NCI-H1417 (cell line): ENCODE results near the gene PKHD1.
A peak's percentile ranks its signal among the peaks of the same experiment; 100 is the strongest.

ENCODE experiments used
- DNase-seq, 3 experiments: peaks; one replicate each; lab custom pipeline; 2025; lab: John Stamatoyannopoulos, UW

The PKHD1 gene, protein sequence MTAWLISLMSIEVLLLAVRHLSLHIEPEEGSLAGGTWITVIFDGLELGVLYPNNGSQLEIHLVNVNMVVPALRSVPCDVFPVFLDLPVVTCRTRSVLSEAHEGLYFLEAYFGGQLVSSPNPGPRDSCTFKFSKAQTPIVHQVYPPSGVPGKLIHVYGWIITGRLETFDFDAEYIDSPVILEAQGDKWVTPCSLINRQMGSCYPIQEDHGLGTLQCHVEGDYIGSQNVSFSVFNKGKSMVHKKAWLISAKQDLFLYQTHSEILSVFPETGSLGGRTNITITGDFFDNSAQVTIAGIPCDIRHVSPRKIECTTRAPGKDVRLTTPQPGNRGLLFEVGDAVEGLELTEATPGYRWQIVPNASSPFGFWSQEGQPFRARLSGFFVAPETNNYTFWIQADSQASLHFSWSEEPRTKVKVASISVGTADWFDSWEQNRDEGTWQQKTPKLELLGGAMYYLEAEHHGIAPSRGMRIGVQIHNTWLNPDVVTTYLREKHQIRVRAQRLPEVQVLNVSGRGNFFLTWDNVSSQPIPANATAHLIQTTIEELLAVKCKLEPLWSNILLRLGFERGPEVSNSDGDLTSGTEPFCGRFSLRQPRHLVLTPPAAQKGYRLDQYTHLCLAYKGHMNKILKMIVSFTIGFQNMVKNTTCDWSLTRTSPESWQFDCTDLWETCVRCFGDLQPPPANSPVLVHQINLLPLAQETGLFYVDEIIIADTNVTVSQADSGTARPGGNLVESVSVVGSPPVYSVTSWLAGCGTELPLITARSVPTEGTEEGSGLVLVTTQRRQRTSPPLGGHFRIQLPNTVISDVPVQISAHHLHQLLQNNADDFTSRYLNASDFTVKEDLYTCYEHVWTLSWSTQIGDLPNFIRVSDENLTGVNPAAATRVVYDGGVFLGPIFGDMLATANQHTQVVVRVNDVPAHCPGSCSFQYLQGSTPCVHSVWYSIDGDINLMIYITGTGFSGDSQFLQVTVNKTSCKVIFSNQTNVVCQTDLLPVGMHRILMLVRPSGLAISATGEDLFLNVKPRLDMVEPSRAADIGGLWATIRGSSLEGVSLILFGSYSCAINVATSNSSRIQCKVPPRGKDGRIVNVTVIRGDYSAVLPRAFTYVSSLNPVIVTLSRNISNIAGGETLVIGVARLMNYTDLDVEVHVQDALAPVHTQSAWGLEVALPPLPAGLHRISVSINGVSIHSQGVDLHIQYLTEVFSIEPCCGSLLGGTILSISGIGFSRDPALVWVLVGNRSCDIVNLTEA (N-terminal part only)

DNA sequence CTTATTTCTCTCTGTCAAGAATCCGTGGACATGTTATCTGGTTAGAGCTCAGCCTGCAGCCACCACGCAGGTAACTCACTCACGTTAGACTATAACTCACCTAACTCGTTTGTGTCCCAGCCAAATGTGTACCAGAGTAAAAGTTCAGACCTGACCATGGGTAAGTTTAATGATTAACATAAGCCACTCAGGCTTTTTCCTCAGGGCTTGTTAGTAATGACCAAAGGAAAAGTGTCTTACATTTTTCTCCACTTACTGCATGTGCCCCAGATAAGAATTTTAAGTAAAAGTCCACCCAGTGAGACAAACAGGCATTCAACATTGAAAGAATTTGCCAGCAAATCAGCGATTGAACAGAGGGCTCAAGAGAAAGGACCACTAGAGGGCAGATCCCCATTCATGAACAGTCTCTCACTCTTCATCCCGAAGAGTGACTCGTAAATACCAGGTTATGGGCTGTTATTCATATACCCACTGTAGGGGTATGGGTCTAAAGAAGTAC is at the start of gene PKHD1:
Gene PKHD1 (minus strand): TSS at position 116 of the 502 bp plus-strand sequence. CDS start 2,680 bp downstream, outside the sequence.
- no peak for DNase-seq

DNA sequence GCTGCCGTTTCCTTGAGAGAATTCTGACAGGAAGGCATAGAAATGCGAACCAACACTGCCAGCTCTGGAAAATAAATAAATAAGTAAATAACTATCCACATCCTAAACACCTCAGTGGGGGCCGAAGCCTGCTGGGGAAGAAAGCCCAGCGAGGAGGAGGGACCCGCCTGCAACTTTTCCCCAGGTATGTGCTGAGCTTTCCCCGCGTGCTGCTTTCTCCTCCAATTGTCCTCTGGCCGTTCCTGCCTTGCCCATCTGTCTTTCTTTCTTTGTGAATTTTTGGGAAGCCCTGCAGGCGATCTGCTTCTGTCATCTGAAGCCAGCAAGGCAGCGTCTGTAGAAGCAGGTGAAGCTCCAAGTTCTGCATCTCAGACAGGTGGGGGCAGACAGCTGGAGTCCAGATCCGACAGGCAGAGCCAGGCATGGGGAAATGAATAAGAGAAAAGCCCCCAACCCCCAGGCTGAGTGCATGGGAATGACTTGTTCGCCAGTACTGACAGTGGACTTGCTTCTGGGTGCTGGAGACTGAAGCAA is 49.6 kb upstream of the PKHD1 start:
- no peak for DNase-seq

DNA sequence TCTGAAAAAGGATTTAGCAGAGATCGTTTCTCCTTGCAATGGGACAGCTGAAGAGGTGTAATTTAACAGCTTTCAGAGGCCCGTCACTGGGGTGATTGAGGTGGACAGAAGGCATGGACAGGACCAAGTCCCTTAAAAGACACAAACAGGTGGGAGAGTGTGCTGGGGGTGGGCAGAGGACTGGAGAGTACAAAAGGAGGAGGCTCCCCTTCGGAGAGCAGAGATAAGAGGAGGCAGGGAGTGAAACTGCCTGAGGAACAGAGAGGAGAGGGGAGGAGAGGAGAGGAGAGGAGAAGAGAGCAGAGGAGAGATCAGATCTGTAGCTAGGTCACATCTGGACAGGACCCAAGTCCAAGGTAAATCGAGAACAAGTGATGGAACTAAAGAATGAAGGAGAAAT is 48.6 kb upstream of the PKHD1 start:
- no peak for DNase-seq

DNA sequence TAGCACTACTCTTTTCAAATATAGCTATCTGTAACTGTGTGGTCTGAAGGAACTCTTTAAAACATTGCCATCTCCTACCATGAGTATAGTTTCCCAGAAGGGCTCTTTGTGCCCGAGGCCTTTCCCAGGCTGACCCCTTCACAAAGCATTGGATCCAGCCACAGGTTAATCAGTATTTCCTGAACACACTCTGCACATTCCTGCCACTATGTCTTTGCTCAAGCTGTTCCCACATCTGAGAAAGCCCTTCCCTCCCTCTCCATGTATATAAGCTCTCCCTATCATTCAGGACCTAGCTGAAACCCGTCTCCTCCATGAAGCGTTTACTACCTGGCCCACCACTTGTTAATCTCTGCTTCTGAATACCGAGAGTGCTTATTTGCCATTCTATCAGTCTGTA is 47.8 kb upstream of the PKHD1 start:
- no peak for DNase-seq

DNA sequence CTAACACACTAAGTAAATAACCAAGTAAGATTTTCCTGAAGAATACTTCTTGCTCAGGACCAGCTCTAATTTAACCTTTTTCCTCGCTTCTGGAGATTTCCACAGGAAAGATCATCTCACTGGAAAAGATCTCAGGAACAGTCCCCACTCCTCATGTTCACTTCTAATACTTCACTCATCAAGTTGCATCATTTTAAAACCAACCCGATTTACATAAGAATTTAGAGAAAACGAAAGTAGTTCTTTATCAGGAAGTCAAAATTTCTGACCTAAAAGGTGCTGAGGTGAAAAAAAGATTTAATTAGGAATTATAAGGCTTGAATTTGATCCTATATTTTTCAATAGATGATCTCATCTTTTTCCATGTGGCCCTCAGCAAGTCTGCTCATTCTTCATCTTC is 46.6 kb upstream of the PKHD1 start:
- DNase-seq = no peak

DNA sequence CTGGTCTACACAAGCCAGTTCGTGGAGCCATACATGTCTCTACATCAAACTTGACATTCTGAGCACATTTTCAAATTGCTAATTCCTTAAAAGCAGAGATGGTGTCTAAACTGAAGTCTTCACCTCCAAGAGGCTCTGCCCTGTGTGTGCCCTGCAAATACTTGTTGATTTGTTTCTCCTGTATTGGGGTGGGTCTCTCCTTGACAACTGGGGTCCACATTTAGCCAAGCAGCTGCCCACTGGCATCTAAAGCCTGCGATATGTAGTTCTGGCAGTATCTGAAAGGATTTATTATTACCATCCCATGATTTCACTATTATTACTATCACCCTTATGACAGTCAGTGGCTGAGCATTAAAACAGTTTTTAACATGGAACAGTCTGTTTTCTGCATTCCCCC is 45.9 kb upstream of the PKHD1 start:
- no peak for DNase-seq

DNA sequence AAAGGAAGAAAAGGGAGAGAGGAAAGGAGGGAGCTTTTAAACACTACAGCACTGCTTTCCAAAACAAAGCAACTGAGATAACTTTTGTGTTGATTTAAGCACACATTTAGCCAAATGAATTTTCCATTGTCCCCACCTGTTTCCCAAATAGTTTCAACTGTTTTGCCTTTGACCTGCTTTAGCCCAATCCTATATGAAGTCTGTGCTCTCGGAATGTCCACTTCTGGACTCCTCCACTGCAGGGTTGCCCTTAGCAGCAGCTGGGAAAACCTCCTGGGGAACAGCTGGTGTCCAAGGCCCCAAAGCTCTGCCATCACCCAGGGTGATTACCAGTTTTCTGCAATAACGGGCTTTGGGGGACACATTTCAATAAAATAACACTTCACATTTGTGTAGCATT is 44.9 kb upstream of the PKHD1 start:
- no peak for DNase-seq

DNA sequence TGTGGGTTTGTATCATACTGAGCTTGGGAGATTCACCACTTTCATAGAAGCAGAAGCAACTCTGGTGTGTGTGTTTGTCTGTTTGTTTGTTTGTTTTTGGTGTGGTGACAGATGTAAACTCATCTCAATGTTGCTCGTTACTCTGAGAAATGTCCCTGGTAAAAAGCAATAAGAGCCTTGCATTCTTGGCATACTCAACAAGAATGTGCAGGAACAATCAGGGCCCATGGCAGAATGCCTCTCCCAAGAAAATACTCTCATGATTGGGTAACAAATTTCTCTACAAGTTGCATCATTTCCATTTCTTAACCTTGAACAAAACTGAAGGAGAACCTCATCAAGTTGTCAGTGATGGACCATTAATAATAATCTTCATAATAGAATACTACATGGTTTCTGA is 43.0 kb upstream of the PKHD1 start:
- DNase-seq = no peak

DNA sequence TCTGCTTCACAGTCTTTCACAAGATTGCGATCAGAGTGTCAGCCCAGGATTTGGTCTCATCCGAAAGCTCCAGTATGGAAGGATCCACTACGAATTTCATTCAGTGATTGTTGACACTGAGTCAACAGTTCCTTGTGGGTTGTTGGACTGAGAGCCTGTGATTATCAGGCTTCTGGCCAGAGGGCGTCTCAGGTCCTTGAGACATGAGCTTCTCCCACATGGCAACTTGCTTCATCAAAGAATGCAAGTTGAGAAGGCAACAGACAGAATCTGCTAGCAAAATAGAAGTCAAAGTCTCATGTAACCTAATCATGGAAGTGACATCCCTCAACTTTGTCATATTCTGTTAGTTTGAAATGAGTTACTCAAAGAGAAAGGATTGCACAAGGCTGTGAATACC is 40.5 kb upstream of the PKHD1 start:
- no peak for DNase-seq

DNA sequence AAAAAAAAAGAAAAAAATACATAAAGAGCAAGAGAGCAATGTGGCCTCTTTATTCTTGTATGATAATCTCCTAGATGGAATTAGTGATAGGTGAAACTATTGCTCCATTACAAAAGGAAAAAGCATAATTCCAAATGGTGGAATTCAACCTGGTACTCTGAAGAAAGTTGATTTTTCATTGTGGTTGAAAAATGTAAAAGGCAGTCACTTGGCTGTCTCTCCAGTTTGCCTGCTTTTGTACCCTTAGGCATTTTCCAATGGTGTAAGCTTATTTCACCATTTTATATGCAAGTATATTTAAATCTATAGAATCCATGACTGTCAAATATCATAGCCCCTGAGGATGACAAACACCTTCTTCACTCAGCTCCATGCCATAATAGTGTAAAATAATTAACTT is 38.8 kb upstream of the PKHD1 start:
- no peak for DNase-seq

DNA sequence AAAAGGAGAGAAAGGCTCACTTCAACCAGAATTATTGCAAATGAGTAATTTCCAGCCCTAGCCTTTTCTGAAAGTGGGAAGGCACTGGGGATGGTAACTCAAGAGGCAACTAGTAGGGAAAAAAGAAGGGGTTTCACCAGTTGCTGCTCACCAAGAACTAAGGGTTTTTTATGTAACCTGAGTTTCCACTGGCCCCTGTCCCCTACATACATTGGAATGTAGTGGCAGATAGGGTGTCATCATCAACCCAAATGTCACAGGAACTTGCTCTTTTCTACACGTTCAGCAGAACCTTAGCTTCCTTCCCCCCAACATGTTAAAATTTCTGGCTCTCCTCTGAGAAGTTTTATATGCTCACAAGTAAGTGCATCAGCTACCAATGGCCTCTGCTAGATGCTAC is 38.2 kb upstream of the PKHD1 start:
- no peak for DNase-seq

DNA sequence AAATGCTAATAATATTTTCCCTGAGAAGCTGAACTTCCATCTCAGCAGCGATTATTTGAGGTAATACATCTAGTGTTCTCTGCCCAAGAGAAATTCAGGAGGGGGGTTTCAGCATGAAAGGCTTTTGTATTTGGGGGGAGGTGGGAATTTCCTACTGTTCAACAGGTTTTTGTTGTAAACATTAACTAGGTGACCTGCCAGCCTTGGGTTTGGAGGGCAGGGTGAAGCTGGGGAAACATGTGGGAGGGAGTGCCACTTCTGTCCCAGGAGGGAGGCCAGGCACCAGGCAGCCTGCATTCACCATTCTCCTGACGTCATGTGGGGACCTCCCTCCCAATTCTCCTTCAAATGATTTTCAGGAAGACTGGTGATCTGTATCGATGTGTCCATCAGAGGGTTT is 37.7 kb upstream of the PKHD1 start:
- DNase-seq = no peak

DNA sequence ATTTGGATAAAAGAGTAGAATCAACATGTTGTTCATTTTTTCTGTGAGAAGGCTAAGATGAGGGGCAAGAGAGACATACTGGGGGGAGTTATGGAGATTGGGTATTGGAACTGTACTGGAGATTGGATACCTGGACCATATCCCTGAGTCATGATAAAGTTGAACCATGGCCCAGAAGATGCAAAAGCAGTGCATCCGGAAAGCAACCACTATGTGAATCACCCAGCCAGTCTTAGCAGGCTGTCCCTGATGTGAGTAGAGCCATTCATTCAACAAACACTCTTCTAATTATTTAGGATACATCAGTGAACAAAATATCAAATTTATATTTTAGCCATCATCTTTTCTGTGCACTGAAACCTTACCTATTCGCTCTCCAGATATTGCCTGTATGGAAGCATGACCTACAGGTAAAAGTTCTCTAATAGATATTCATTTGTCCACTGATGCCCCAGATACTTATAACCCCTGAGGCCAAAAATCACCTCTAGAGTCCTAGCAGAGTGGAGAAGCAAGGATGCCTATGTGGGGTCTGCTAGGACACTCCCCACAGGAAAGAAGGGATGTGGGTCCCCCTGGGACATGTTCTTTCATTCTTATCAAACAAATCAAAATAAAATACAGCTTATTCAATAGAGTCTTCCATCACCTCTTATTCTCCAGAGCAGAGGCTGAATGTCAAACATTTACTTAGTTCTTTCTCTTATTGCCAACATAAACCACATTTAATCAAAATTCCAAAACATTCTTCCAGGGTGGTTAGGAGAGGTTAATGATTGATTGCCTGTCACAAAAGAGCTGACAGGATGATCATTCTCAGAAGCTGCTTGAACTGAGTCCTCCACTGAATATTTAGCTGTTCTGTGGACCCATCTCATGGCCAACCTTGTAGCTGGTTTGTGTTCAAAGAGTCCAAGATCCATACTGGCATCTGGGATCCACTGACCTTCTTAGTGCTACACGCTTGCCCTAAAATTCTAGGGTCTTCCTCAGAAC is 37.0 kb upstream of the PKHD1 start:
- no peak for DNase-seq

DNA sequence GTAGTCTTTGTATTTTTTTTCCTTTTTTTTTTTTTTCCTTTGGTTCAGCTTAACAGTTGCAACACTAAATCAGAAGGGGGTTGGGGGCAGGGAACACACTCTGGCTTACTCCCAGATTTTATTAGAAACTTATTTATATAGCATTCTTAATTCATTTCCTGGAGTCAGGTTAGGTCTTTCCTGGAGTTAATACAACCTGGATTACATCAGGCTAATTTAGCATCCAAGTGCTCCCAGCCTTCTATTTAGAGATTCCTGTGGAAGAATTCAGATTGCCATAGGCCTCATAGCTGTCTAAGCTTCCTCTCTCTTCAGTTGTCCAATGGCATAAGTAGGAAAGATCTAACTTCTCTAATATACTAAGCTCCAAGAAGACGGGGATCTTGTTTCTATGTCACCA is 35.8 kb upstream of the PKHD1 start:
- DNase-seq = no peak

DNA sequence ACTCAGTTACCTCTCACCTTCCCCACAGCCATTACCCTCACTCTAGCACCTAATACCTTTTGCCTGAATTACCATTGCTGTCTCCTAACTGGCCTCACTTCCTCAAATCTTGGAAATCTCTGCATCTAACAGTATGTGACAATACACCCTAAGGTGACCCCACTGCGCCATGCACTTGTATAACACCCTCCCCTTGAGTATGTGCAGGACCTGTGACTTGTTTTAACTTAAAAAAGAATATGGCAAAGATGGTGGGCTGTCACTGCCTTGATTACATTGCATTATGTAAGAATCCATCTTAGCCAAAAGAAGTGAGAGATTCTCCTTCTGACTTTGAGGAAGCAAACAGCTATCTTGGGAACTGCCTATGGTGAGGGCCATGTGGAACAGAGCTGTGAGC is 29.9 kb upstream of the PKHD1 start:
- DNase-seq = no peak

DNA sequence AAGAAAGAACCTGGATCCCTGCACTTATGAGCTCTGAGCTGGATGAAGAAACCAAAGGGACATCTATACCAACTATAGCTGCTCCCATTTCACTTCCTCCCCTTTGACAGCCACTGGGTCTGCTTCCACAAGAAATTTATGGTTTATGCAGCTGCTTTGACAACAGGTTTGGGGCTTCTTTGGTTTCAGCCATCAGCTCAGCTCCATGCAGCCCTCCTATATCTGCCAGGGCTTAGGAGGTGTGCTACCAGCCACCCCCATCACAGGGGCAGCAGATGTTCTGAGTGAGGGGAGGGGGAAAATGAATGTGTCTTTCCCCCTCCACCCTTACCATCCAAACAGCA is 29.2 kb upstream of the PKHD1 start:
- no peak for DNase-seq

DNA sequence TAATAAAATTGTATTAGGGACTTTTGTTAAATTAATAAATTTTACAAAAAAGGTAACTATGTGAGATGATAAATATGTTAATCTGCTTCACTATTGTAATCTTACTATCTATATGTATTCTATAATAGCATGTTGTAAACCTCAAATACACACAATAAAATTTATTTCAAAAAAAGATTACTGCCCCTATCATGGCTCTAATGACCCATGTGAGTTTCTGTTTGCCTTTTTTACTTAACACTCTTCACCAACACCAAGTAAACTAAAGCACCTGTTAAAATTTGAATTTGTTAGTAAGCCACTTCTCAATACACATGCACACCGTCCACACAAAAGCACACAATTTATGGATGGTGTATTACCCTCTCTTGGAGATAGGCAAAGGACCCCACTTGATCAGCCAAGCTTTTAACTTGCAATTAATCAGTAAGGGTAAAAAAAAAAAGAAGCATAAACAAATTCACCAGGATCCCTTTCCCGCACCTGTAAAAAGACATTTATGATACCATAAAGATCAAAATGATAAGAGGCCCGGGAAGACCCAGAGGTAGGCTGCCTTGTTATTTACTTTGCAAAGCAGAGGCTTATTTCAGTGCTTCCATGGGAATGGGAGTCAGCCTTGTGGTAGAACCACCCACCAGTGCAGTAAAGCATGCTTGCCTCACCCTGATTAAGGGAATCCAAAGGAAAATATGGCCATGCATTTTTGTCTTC is 28.6 kb upstream of the PKHD1 start:
- DNase-seq = peak in 1 of 3 experiments; percentile 28

DNA sequence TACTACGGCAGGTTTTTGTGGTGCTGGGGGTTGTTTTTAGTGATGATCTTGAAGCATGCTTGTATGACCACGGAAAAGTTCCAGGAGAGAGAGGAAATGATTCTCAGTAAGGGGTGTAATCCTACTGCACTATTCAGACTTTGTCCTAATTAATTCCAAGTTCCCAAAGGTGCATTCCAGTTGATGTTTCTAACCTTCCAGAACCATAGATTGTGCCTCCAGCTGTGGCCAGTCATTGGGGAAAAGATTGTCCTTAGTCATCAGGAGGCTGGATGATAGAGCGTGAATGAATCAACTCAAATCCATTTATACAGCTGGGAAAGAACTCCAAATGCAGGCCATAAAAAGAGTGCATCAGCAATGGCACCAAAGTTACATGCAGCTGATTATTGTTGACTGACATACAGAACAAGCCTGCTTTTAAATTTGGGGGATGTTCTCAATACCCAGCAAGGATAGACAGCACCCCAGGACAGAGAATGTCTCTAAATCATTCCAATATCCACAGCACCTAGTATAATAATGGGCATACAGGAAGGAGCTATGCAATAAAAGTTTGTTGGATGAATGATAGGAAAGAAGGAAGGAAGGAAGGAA is 27.8 kb upstream of the PKHD1 start:
- DNase-seq = no peak

DNA sequence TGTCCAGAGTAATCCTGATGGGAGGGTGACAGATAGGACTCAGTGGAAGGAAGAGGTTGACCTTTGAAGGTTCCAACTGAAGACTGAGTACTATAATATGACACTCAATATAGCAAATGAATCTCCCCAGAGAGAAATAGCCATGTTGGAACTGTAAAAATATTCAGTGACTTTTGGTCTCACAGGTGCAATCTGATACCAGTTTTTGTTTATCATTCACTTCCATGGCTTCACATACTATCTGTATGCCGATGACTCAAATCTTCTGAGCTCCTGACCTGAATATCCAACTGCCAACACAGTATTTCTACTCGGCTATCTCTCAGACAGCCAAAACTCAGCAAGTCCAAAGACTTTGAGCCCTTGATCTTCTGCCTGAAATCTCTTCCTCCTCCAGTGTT is 21.8 kb upstream of the PKHD1 start:
- DNase-seq = no peak

DNA sequence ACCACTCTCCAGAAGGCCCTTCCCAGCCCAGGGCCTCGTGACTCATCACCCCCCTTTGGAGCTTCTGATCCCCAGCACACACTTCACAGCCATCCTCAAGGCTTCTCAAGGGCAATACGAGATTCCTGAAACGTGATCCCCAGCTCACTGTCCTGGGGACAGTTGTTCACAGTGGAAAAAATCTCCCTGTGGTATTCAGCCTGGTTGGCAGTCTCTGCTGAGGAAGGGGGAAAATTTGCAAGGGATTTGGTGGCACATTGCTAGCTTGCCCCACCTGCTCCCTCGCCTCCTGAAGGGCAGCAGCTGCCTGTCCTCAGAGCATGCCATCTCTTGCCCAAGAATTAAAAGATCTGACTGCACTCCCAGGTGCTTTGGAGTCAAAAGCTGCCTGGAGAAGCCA is 20.7 kb upstream of the PKHD1 start:
- DNase-seq = no peak
